Stimulated activated CD4-positive, alpha-beta T cell treated with anti-CD3 and anti-CD28 coated beads, Interleukin-15, amount 100 ng/mL, for 24 hours (primary cell): Measurements from ENCODE around the gene UTP11.

ENCODE experiments used
- DNase-seq: peaks from one replicate; pipeline ENCODE4 v3.0.0-alpha.2; 2020

The UTP11 gene

GRCh38 chr1:38047603-38048141, 35.1 kb downstream of the UTP11 start:
- no peak for DNase-seq

- DNase-seq, result no peak
Measured at GRCh38 chr1:38050397-38051078, 38.0 kb downstream of the UTP11 start.

- DNase-seq, result no peak
Measured at GRCh38 chr1:38051079-38051543, 38.6 kb downstream of the UTP11 start.

- no peak for DNase-seq
Measured at GRCh38 chr1:38052750-38053415, 40.3 kb downstream of the UTP11 start.

- DNase-seq, result no peak
Measured at GRCh38 chr1:38053416-38054091, 41.0 kb downstream of the UTP11 start.

- DNase-seq, result no peak
Measured at GRCh38 chr1:38055398-38055797, 42.9 kb downstream of the UTP11 start.

GRCh38 chr1:38055965-38056364, 43.4 kb downstream of the UTP11 start:
- DNase-seq, result no peak

- DNase-seq, result no peak
Measured at GRCh38 chr1:38059635-38060250, 47.2 kb downstream of the UTP11 start.

GRCh38 chr1:38060498-38060897, 48.0 kb downstream of the UTP11 start:
- no peak for DNase-seq

GRCh38 chr1:38061290-38061689, 48.8 kb downstream of the UTP11 start:
- DNase-seq, result no peak

- DNase-seq, result no peak
Measured at GRCh38 chr1:38061883-38062328, 49.4 kb downstream of the UTP11 start.

- no peak for DNase-seq
Measured at GRCh38 chr1:38062361-38063288, 50.1 kb downstream of the UTP11 start.

GRCh38 chr1:38063616-38064015, 51.1 kb downstream of the UTP11 start:
- DNase-seq, result no peak

GRCh38 chr1:38064197-38064903, 51.8 kb downstream of the UTP11 start:
- DNase-seq, result no peak

GRCh38 chr1:38068220-38068979, 55.9 kb downstream of the UTP11 start:
- no peak for DNase-seq

GRCh38 chr1:38068980-38069340, 56.4 kb downstream of the UTP11 start:
- DNase-seq, result no peak

- no peak for DNase-seq
Measured at GRCh38 chr1:38071312-38072256, 59.0 kb downstream of the UTP11 start.

- DNase-seq, result no peak
Measured at GRCh38 chr1:38072858-38073257, 60.3 kb downstream of the UTP11 start.

GRCh38 chr1:38073534-38074301, 61.2 kb downstream of the UTP11 start:
- no peak for DNase-seq
